ENCODE measurements around the gene KLRK1.
"Not testable (repeated sequence)": the region's sequence is repeated elsewhere in the genome, so short reads cannot be mapped to it uniquely, and the experiment has no call there.

KLRK1 gene

GRCh38 chr12:10372559-10372958, 17.3 kb downstream of the KLRK1 start:
- Histone ChIP-seq H3K4me3 (replicated peaks; ENCODE audit: insufficient read depth, low read length) (no peak overlapping the region), H3K27me3 (ENCODE audit: insufficient read depth, poor library complexity, severe bottlenecking) (no peaks in the 10 kb centered on the region), H3K27ac (replicated peaks) (peak overlapping the region; percentile 33)
- DNase-seq (ENCODE audit: low read depth in 1 of 2, low spot score in 1 of 2), result peak in 1 of 2 experiments; percentile 52
- TF ChIP-seq, protein P1, sequence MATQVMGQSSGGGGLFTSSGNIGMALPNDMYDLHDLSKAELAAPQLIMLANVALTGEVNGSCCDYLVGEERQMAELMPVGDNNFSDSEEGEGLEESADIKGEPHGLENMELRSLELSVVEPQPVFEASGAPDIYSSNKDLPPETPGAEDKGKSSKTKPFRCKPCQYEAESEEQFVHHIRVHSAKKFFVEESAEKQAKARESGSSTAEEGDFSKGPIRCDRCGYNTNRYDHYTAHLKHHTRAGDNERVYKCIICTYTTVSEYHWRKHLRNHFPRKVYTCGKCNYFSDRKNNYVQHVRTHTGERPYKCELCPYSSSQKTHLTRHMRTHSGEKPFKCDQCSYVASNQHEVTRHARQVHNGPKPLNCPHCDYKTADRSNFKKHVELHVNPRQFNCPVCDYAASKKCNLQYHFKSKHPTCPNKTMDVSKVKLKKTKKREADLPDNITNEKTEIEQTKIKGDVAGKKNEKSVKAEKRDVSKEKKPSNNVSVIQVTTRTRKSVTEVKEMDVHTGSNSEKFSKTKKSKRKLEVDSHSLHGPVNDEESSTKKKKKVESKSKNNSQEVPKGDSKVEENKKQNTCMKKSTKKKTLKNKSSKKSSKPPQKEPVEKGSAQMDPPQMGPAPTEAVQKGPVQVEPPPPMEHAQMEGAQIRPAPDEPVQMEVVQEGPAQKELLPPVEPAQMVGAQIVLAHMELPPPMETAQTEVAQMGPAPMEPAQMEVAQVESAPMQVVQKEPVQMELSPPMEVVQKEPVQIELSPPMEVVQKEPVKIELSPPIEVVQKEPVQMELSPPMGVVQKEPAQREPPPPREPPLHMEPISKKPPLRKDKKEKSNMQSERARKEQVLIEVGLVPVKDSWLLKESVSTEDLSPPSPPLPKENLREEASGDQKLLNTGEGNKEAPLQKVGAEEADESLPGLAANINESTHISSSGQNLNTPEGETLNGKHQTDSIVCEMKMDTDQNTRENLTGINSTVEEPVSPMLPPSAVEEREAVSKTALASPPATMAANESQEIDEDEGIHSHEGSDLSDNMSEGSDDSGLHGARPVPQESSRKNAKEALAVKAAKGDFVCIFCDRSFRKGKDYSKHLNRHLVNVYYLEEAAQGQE (IDR thresholded peaks at IDR 0.05; ENCODE audit: insufficient replicate concordance, low read depth), result no peak
- TF ChIP-seq GABPA (IDR thresholded peaks at IDR 0.05; ENCODE audit: low read depth), result no peak
- no peak for TF ChIP-seq POLR2AphosphoS5 (IDR thresholded peaks at IDR 0.05; ENCODE audit: low read depth)
- TF ChIP-seq SPI1 (IDR thresholded peaks at IDR 0.05; ENCODE audit: borderline replicate concordance, low read depth), result no peak

DNA sequence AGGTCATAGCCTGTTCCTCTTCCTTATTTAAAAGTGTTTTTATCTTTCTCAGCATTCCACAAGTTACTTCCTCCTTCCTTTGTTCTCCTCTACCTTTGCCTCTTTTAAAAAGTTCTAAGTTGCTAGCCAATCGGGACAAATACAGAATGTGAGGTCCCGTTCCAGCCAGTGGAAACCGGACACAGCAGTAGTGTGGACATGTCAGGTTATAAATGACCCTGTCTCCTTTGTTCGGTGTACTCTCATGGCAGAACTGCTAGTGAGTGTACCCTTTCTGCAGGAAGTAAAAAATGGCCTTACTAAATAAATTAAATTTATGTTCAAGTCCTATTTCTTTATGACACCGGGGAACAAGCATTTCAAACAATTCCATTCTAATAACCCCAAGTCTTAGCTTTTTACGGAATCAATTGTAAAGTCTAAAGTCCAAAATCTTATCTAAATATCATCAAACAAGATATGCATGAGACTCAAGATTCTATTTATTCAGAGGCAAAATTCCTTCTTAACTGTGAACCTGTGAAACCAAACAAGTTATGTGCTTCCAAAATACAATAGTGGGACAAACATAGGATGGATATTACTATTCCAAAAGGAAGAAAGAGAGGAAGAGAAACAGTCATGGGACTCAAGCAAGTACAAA, 17.8 kb downstream of the KLRK1 start:
- H3K27ac ChIP-seq (replicated peaks), result peak overlapping the region; percentile 33
- H3K27me3 ChIP-seq (ENCODE audit: insufficient read depth, poor library complexity, severe bottlenecking); H3K4me3 ChIP-seq (replicated peaks; ENCODE audit: insufficient read depth, low read length): not testable (repeated sequence)
- peak in 1 of 2 experiments; percentile 15 for DNase-seq (ENCODE audit: low read depth in 1 of 2, low spot score in 1 of 2)

DNA sequence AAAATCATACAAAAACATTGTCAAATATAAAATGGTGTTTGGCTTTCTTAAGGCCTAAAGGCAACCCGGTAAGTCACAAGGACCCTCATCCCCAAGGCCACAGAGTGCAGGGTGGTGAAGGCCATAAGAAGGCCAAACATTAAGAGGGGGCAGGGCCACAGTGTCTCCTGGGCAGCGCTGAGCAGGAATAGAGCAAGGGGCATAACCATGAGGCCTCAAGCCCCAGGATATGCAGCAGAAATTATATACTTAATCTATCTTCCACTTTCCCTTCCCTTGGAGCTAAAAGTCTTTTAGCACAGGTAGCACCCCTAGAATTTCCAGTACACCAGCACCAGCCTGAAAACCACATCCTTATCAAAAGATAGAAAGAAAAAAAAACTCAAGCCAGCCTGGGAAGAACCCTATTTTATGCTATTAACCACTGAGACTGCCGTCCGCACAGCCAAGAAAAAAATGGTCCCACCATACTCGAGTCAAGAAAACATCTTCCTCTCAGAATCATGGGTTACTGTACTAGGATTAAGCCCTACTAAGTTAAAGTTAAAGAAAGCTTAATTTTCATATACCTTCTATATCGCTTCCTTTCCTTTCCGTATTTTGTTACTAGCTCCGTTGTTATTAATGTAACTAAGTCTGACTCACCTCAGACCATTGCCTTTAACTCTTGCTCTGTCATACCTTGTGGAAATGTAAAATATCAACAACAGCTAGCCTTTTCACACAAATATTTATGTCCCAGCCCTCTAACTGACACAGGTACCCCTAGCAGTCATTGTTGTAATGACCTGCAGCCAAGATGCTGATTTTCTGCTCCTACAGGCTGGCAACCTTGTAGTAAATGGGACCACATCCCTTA, 20.1 kb downstream of the KLRK1 start:
- H3K4me3 ChIP-seq (replicated peaks; ENCODE audit: insufficient read depth, low read length), result no peak overlapping the region
- H3K27ac ChIP-seq (replicated peaks), result no peak overlapping the region
- no peak for TF ChIP-seq GABPA (IDR thresholded peaks at IDR 0.05; ENCODE audit: low read depth)
- TF ChIP-seq, protein P2, sequence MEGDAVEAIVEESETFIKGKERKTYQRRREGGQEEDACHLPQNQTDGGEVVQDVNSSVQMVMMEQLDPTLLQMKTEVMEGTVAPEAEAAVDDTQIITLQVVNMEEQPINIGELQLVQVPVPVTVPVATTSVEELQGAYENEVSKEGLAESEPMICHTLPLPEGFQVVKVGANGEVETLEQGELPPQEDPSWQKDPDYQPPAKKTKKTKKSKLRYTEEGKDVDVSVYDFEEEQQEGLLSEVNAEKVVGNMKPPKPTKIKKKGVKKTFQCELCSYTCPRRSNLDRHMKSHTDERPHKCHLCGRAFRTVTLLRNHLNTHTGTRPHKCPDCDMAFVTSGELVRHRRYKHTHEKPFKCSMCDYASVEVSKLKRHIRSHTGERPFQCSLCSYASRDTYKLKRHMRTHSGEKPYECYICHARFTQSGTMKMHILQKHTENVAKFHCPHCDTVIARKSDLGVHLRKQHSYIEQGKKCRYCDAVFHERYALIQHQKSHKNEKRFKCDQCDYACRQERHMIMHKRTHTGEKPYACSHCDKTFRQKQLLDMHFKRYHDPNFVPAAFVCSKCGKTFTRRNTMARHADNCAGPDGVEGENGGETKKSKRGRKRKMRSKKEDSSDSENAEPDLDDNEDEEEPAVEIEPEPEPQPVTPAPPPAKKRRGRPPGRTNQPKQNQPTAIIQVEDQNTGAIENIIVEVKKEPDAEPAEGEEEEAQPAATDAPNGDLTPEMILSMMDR (IDR thresholded peaks at IDR 0.05; ENCODE audit: insufficient read depth, low read length), result no peak
- TF ChIP-seq, protein P1 (IDR thresholded peaks at IDR 0.05; ENCODE audit: insufficient replicate concordance, low read depth), result no peak
- TF ChIP-seq SPI1 (IDR thresholded peaks at IDR 0.05; ENCODE audit: borderline replicate concordance, low read depth), result no peak
- no peak for TF ChIP-seq POLR2AphosphoS5 (IDR thresholded peaks at IDR 0.05; ENCODE audit: low read depth)
- no peaks in the 10 kb centered on the region for H3K27me3 ChIP-seq (ENCODE audit: insufficient read depth, poor library complexity, severe bottlenecking)
- no peak for DNase-seq (ENCODE audit: low read depth in 1 of 2, low spot score in 1 of 2)

- Histone ChIP-seq H3K27ac (replicated peaks) (no peak overlapping the region), H3K4me3 (replicated peaks; ENCODE audit: insufficient read depth, low read length) (no peak overlapping the region), H3K27me3 (ENCODE audit: insufficient read depth, poor library complexity, severe bottlenecking) (no peaks in the 10 kb centered on the region)
- TF ChIP-seq GABPA (IDR thresholded peaks at IDR 0.05; ENCODE audit: low read depth) (no peak), POLR2AphosphoS5 (IDR thresholded peaks at IDR 0.05; ENCODE audit: low read depth) (no peak), SPI1 (IDR thresholded peaks at IDR 0.05; ENCODE audit: borderline replicate concordance, low read depth) (no peak)
- TF ChIP-seq, protein P1 (IDR thresholded peaks at IDR 0.05; ENCODE audit: insufficient replicate concordance, low read depth), result no peak
- TF ChIP-seq, protein P2 (IDR thresholded peaks at IDR 0.05; ENCODE audit: insufficient read depth, low read length), result no peak
- no peak for DNase-seq (ENCODE audit: low read depth in 1 of 2, low spot score in 1 of 2)
Observed at GRCh38 chr12:10368206-10369171, 21.4 kb downstream of the KLRK1 start.

DNA sequence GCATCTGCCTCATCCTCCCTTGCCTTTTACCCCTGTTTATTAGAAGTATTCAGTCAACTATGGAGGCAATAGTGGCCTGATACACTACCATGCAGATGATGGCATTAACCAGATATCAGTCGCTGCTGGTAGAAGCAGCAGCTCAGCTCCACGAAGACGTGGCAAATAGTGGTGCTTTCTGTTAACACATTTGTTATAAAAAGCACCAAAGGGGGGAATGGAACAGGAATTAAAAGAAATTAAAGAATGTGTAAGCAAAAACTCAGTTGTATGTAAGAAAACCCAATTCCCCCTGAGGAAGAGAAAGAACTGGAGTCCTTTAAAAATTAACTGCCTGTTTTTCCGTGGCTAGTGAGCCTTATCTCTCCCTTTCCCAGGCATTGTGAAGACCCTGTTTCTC, 22.1 kb downstream of the KLRK1 start:
- not testable (repeated sequence) for H3K27ac ChIP-seq (replicated peaks); H3K4me3 ChIP-seq (replicated peaks; ENCODE audit: insufficient read depth, low read length); DNase-seq (ENCODE audit: low read depth in 1 of 2, low spot score in 1 of 2); H3K27me3 ChIP-seq (ENCODE audit: insufficient read depth, poor library complexity, severe bottlenecking)
